ENCODE measurements around the gene GDPGP1.

- TF ChIP-seq CTCF (IDR thresholded peaks at IDR 0.05) (no peak), EZH2 (IDR thresholded peaks at IDR 0.05; ENCODE audit: borderline replicate concordance, insufficient read depth, low read depth, low read length, poor library complexity, severe bottlenecking) (no peak)
Measured at GRCh38 chr15:90230071-90230494, 3.9 kb upstream of the GDPGP1 start.
